ENCODE measurements around the gene LIN9.
"Not testable (repeated sequence)": the region's sequence is repeated elsewhere in the genome, so short reads cannot be mapped to it uniquely, and the experiment has no call there.

The LIN9 gene

DNA sequence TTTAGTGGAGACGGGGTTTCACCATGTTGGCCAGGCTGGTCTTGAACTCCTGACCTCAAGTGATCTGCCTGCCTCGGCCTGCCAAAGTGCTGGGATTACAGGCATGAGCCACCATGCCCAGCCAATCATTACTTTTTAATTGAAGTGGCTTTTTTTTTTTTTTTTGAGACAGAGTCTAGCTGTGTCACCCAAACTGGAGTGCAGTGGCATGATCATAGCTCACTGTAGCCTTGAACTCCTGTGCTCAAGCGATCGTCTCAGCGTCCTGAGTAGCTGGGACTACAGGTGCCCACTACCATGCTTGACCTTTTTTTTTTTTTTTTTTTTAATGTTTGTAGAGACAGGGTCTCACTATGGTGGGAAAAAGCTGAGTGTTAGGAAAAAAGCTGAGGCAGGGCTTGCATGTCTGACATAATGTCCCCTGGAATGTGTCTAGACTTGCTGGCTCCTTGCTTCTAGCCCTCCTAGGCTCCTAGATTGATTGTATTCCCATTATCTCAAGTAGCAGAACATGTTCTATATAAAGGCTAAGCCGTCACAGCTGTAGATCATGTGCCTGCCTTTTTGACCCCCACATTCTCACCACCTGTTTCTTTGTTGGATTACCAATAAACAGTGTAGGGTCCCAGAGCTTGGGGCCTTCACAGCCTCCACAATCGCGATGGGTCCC is 36.6 kb downstream of the LIN9 start:
- not testable (repeated sequence) for H3K4me1 Mint-ChIP-seq (ENCODE audit: low read depth); H3K27ac Mint-ChIP-seq; H3K9me3 Mint-ChIP-seq (ENCODE audit: low read depth); H3K4me3 Mint-ChIP-seq; H3K27me3 Mint-ChIP-seq
- H3K36me3 Mint-ChIP-seq = peaks cover 12% of the 10 kb centered on the region

DNA sequence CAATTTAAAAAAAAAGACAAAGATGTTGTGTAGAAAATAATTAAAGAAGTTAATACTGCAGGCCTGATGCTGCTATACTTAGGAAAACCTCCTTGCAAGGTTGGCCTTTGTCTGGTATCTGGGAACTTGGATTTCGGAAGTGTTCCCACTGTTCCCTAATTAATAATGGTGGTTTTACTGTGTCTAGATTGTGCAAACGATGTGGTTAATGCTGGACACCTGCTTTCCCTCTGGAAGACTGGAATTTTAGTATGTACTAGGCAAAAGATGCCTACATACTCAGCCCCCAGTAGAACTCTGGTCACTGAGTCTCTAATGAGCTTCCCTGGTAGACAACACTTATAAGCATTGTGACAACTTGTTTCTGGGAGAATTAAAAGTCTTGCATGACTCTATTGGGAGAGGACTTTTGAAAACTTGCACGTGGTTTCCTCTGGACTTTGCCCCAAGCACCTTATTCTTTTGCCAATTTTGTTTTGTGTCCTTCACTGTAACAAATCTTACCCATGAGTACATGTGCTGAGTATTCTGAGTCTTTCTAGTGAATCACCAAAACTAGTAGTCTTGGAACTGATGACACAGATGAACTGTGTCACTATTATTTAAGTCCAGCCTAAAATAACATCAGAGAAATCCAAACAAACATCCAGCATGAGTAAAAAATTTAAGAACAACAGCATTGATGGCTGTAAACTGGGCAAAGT is 40.4 kb downstream of the LIN9 start:
- no peak overlapping the region for H3K27ac Mint-ChIP-seq
- no peaks in the 10 kb centered on the region for H3K36me3 Mint-ChIP-seq
- no peak overlapping the region for H3K4me3 Mint-ChIP-seq
- no peaks in the 10 kb centered on the region for H3K4me1 Mint-ChIP-seq (ENCODE audit: low read depth)
- H3K9me3 Mint-ChIP-seq (ENCODE audit: low read depth) = no peaks in the 10 kb centered on the region
- H3K27me3 Mint-ChIP-seq = no peaks in the 10 kb centered on the region

DNA sequence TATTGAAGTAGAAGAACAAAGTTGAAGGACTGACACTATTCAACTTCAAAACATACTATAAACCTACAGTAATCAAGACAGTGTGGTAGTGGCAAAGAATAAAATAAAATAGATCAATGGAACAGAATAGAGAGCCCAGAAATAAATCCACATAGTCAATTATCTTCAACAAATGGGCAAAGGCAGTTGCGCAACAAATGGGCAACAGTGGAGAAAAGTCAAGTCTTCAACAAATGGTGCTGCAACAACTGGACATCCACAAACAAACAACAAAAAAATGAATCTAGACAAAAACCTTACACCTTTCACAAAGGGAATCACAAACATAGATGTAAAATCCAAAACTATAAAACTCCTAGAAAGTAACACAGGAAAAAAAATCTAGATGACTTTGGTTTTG is 47.1 kb downstream of the LIN9 start:
- Mint-ChIP-seq H3K36me3 (peaks cover 25% of the 10 kb centered on the region), H3K4me1 (ENCODE audit: low read depth) (no peaks in the 10 kb centered on the region), H3K9me3 (ENCODE audit: low read depth) (peaks cover 10% of the 10 kb centered on the region), H3K27me3 (no peaks in the 10 kb centered on the region), H3K27ac (no peak overlapping the region), H3K4me3 (no peak overlapping the region)

DNA sequence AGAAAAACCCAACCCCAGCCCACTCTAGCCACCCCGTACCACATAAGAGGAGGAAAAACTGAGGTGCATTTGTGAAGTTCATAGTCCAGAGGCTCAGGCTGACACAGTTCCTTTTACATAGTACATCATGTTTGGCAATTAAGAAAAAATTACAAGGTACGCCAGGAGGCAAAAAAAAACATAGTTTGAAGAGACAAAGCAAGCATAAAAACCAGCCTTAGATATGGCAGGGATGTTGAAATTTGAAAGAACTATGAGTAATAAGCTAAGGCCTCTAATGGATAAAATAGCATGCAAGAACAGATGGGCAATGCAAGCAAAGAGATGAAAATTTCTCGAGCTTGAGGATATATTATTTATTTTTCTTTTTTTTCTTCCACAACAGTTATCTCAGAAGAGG is 53.6 kb downstream of the LIN9 start:
- H3K27me3 Mint-ChIP-seq = no peaks in the 10 kb centered on the region
- H3K27ac Mint-ChIP-seq = no peak overlapping the region
- no peaks in the 10 kb centered on the region for H3K9me3 Mint-ChIP-seq (ENCODE audit: low read depth)
- no peak overlapping the region for H3K4me3 Mint-ChIP-seq
- H3K36me3 Mint-ChIP-seq = peaks cover 13% of the 10 kb centered on the region
- no peaks in the 10 kb centered on the region for H3K4me1 Mint-ChIP-seq (ENCODE audit: low read depth)

GRCh38 chr1:226253933-226254332 is 55.0 kb downstream of the LIN9 start:
- no peaks in the 10 kb centered on the region for H3K9me3 Mint-ChIP-seq (ENCODE audit: low read depth)
- H3K4me3 Mint-ChIP-seq = no peak overlapping the region
- no peak overlapping the region for H3K27ac Mint-ChIP-seq
- H3K4me1 Mint-ChIP-seq (ENCODE audit: low read depth) = no peaks in the 10 kb centered on the region
- no peaks in the 10 kb centered on the region for H3K27me3 Mint-ChIP-seq
- H3K36me3 Mint-ChIP-seq = peaks cover 6% of the 10 kb centered on the region

DNA sequence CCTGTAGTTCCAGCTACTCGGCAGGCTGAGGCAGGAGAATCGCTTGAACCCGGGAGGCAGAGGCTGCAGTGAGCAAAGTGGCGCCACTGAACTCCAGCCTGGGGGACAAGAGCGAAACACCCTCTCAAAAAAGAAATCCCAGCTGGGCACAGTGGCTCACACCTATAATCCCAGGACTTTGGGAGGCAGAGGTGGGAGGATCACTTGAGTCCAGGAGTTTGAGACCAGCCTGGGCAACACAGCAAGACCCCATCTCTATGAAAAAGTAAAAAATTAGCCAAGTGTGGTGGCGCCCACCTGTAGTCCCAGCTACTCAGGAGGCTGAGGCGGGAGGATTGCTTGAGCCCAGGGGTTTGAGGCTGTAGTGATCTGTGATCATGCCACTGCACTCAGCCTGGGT is 56.1 kb downstream of the LIN9 start:
- not testable (repeated sequence) for H3K4me3 Mint-ChIP-seq; H3K9me3 Mint-ChIP-seq (ENCODE audit: low read depth); H3K27me3 Mint-ChIP-seq; H3K27ac Mint-ChIP-seq; H3K36me3 Mint-ChIP-seq; H3K4me1 Mint-ChIP-seq (ENCODE audit: low read depth)

- Mint-ChIP-seq H3K27ac (no peak overlapping the region), H3K36me3 (peaks cover 10% of the 10 kb centered on the region), H3K4me3 (no peak overlapping the region), H3K9me3 (ENCODE audit: low read depth) (no peaks in the 10 kb centered on the region), H3K27me3 (no peaks in the 10 kb centered on the region), H3K4me1 (ENCODE audit: low read depth) (no peaks in the 10 kb centered on the region)
Measured at GRCh38 chr1:226250511-226250910, 58.5 kb downstream of the LIN9 start.

DNA sequence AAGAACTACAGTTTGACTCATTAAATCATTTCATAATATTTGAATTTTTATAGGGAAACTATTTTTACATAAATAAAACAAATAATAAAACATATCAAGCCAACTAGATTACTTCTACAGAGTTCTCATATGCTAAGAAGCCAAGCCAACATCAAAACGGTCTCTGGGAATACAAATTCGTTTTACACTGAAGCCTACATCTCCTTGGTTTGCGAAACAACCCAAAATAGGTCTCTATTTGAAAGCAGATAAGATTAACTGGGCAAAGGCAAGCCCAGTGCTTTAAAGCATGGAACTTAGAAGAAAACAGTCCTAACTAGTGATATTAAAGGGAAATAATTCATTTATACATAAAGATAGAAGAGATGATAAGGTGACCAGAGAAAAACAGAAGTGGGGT is 60.2 kb downstream of the LIN9 start:
- H3K36me3 Mint-ChIP-seq = peaks cover 16% of the 10 kb centered on the region
- H3K27ac Mint-ChIP-seq = no peak overlapping the region
- no peaks in the 10 kb centered on the region for H3K27me3 Mint-ChIP-seq
- no peak overlapping the region for H3K4me3 Mint-ChIP-seq
- H3K4me1 Mint-ChIP-seq (ENCODE audit: low read depth) = no peaks in the 10 kb centered on the region
- no peaks in the 10 kb centered on the region for H3K9me3 Mint-ChIP-seq (ENCODE audit: low read depth)

- Mint-ChIP-seq H3K4me3 (no peak overlapping the region), H3K4me1 (ENCODE audit: low read depth) (no peaks in the 10 kb centered on the region), H3K9me3 (ENCODE audit: low read depth) (no peaks in the 10 kb centered on the region), H3K27me3 (no peaks in the 10 kb centered on the region), H3K36me3 (peaks cover 16% of the 10 kb centered on the region), H3K27ac (no peak overlapping the region)
Measured at GRCh38 chr1:226248091-226248490, 60.9 kb downstream of the LIN9 start.

GRCh38 chr1:226239421-226239820 is 69.5 kb downstream of the LIN9 start:
- H3K27me3 Mint-ChIP-seq = no peaks in the 10 kb centered on the region
- peaks cover 10% of the 10 kb centered on the region for H3K36me3 Mint-ChIP-seq
- no peaks in the 10 kb centered on the region for H3K9me3 Mint-ChIP-seq (ENCODE audit: low read depth)
- no peaks in the 10 kb centered on the region for H3K4me1 Mint-ChIP-seq (ENCODE audit: low read depth)
- H3K4me3 Mint-ChIP-seq = no peak overlapping the region
- no peak overlapping the region for H3K27ac Mint-ChIP-seq

- Mint-ChIP-seq H3K9me3 (ENCODE audit: low read depth) (no peaks in the 10 kb centered on the region), H3K27ac (no peak overlapping the region), H3K4me1 (ENCODE audit: low read depth) (no peaks in the 10 kb centered on the region), H3K4me3 (no peak overlapping the region), H3K36me3 (peaks cover 12% of the 10 kb centered on the region), H3K27me3 (no peaks in the 10 kb centered on the region)
Measured at GRCh38 chr1:226236826-226237225, 72.1 kb downstream of the LIN9 start.

GRCh38 chr1:226233806-226234205 is 75.2 kb downstream of the LIN9 start:
- Mint-ChIP-seq H3K9me3 (ENCODE audit: low read depth) (no peaks in the 10 kb centered on the region), H3K27me3 (no peaks in the 10 kb centered on the region), H3K36me3 (peaks cover 17% of the 10 kb centered on the region), H3K27ac (no peak overlapping the region), H3K4me3 (no peak overlapping the region), H3K4me1 (ENCODE audit: low read depth) (no peaks in the 10 kb centered on the region)

DNA sequence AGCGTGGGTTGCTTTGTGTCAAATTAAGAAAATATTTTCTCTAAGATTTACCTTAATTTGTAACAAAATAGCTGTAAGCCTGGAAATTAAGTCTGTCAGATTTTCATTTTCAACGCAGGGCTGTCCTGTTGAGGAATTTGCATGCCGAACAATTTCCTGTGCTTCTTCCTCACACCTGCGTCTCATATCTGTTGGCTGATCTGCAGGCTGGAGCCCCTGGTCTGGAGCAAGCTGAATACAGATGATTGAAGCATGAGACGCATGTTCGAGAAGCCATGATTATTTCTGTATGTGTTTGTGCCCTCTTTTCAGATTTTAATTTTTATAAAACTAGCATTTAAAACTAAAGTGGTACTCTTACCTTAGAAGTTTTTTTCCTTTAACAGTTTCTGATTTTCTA is 75.7 kb downstream of the LIN9 start:
- H3K4me3 Mint-ChIP-seq = no peak overlapping the region
- H3K4me1 Mint-ChIP-seq (ENCODE audit: low read depth) = no peaks in the 10 kb centered on the region
- no peaks in the 10 kb centered on the region for H3K9me3 Mint-ChIP-seq (ENCODE audit: low read depth)
- no peaks in the 10 kb centered on the region for H3K27me3 Mint-ChIP-seq
- no peak overlapping the region for H3K27ac Mint-ChIP-seq
- H3K36me3 Mint-ChIP-seq = peaks cover 16% of the 10 kb centered on the region

DNA sequence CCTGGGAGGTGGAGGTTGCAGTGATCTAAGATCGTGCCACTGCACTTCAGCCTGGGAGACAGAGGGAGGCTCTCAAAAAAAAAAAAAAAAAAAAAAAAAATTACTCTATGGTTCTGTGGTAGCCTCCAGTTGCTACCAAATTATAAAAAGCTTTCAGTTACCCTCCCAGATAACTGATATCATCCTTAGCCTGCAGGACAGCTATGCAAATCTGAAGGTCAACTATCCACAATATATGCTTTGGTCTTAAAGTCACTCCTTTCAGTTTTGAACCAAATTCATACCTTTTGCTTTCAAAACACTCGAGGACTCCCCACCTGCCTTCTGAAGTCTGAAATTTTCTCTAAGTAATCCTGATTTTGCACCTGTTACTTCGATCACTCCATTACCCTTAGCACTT is 82.4 kb downstream of the LIN9 start:
- Mint-ChIP-seq H3K27ac (no peak overlapping the region), H3K4me1 (ENCODE audit: low read depth) (peaks cover 5% of the 10 kb centered on the region), H3K36me3 (peaks cover 9% of the 10 kb centered on the region), H3K9me3 (ENCODE audit: low read depth) (no peaks in the 10 kb centered on the region), H3K27me3 (peaks cover 13% of the 10 kb centered on the region), H3K4me3 (no peak overlapping the region)

DNA sequence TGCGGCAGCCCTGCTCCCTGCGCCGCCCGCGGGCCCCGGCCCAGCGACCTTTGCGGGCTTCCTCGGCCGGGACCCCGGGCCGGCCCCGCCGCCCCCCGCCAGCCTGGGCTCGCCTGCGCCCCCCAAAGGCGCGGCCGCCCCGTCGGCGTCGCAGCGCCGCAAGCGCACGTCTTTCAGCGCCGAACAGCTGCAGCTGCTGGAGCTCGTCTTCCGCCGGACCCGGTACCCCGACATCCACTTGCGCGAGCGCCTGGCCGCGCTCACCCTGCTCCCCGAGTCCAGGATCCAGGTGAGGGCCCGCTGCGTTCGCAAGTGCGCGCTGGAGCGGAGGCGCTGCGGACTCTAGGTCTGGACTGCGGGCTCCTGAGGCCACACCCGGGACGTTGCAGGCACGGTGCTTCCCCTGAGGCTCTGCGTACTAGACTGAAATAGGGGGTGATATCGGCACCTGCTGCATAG is 85.1 kb downstream of the LIN9 start:
- Mint-ChIP-seq H3K4me1 (ENCODE audit: low read depth) (peaks cover 5% of the 10 kb centered on the region), H3K9me3 (ENCODE audit: low read depth) (no peaks in the 10 kb centered on the region), H3K4me3 (peak overlapping the region; percentile 76), H3K27ac (no peak overlapping the region), H3K27me3 (peaks cover 13% of the 10 kb centered on the region), H3K36me3 (peaks cover 2% of the 10 kb centered on the region)

Measured in activated naive CD8-positive, alpha-beta T cell (primary cell).